ENCODE measurements around the gene NLGN1.

NLGN1 gene

GRCh38 chr3:173411375-173411973, 13.9 kb downstream of the NLGN1 start:
- peak; percentile 33 for DNase-seq (ENCODE audit: extremely low spot score)
- POLR2A ChIA-PET = no interaction called here
- TF ChIP-seq L3MBTL2 (conservative IDR thresholded peaks at IDR 0.05) (no peak), ELF4 (IDR thresholded peaks at IDR 0.05) (no peak), SUZ12 (IDR thresholded peaks at IDR 0.05) (no peak), ZNF384 (IDR thresholded peaks at IDR 0.05) (no peak)
- CTCF ChIA-PET = interaction anchor here (0.8 to 1.1 kb wide), 2 partner anchors 139 to 263 kb away, joined by 3 to 4 read pairs; no protein-coding TSS in a partner anchor

GRCh38 chr3:173416070-173416469, 18.5 kb downstream of the NLGN1 start:
- ChIA-PET CTCF (no interaction called here), POLR2A (no interaction called here)
- no peak for TF ChIP-seq HDGF (IDR thresholded peaks at IDR 0.05; ENCODE audit: borderline replicate concordance)
- peak; percentile 20; the same call in 1 of the 2 replicates for TF ChIP-seq CTBP1 (IDR thresholded peaks at IDR 0.05; ENCODE audit: borderline replicate concordance)
- no peak for TF ChIP-seq TARDBP (IDR thresholded peaks at IDR 0.05)
- no peak for TF ChIP-seq ARNT (IDR thresholded peaks at IDR 0.05)
- no peak for DNase-seq (ENCODE audit: extremely low spot score)

- no peak for TF ChIP-seq SP1 (IDR thresholded peaks at IDR 0.05)
- no peak for TF ChIP-seq PKNOX1 (IDR thresholded peaks at IDR 0.05)
- TF ChIP-seq ZNF384 (IDR thresholded peaks at IDR 0.05) = no peak
- TF ChIP-seq HDGF (IDR thresholded peaks at IDR 0.05; ENCODE audit: borderline replicate concordance) = no peak
- TF ChIP-seq BHLHE40 (IDR thresholded peaks at IDR 0.05; ENCODE audit: borderline replicate concordance) = no peak
- TF ChIP-seq L3MBTL2 (conservative IDR thresholded peaks at IDR 0.05) = no peak
- TF ChIP-seq LEF1 (IDR thresholded peaks at IDR 0.05; ENCODE audit: borderline replicate concordance) = no peak
- TF ChIP-seq SUZ12 (IDR thresholded peaks at IDR 0.05) = no peak
- TF ChIP-seq ARNT (IDR thresholded peaks at IDR 0.05) = no peak
- no peak for TF ChIP-seq ELF4 (IDR thresholded peaks at IDR 0.05)
- no peak for TF ChIP-seq NFRKB (IDR thresholded peaks at IDR 0.05)
- TF ChIP-seq TARDBP (IDR thresholded peaks at IDR 0.05) = no peak
- TF ChIP-seq CTBP1 (IDR thresholded peaks at IDR 0.05; ENCODE audit: borderline replicate concordance) = no peak
- no peak for TF ChIP-seq FOXM1 (IDR thresholded peaks at IDR 0.05; ENCODE audit: borderline replicate concordance)
- TF ChIP-seq FOXA1 (IDR thresholded peaks at IDR 0.05) = no peak
- no peak for TF ChIP-seq FOXK2 (IDR thresholded peaks at IDR 0.05)
- CTCF ChIA-PET = no interaction called here
- POLR2A ChIA-PET = no interaction called here
- DNase-seq (ENCODE audit: extremely low spot score) = no peak
Observed at GRCh38 chr3:173429076-173429475, 31.5 kb downstream of the NLGN1 start.

GRCh38 chr3:173429527-173429926, 32.0 kb downstream of the NLGN1 start:
- DNase-seq (ENCODE audit: extremely low spot score) = no peak
- CTCF ChIA-PET = no interaction called here
- TF ChIP-seq NFRKB (IDR thresholded peaks at IDR 0.05) (no peak), SP1 (IDR thresholded peaks at IDR 0.05) (no peak), PKNOX1 (IDR thresholded peaks at IDR 0.05) (no peak), ZNF384 (IDR thresholded peaks at IDR 0.05) (no peak), SUZ12 (IDR thresholded peaks at IDR 0.05) (no peak), L3MBTL2 (conservative IDR thresholded peaks at IDR 0.05) (no peak), ELF4 (IDR thresholded peaks at IDR 0.05) (no peak), TARDBP (IDR thresholded peaks at IDR 0.05) (no peak), BHLHE40 (IDR thresholded peaks at IDR 0.05; ENCODE audit: borderline replicate concordance) (no peak), FOXA1 (IDR thresholded peaks at IDR 0.05) (no peak), ARNT (IDR thresholded peaks at IDR 0.05) (no peak), FOXM1 (IDR thresholded peaks at IDR 0.05; ENCODE audit: borderline replicate concordance) (no peak), FOXK2 (IDR thresholded peaks at IDR 0.05) (no peak), HDGF (IDR thresholded peaks at IDR 0.05; ENCODE audit: borderline replicate concordance) (no peak), CTBP1 (IDR thresholded peaks at IDR 0.05; ENCODE audit: borderline replicate concordance) (no peak), LEF1 (IDR thresholded peaks at IDR 0.05; ENCODE audit: borderline replicate concordance) (no peak)
- POLR2A ChIA-PET = no interaction called here

- POLR2A ChIA-PET = no interaction called here
Observed at GRCh38 chr3:173430576-173430975, 33.0 kb downstream of the NLGN1 start.

More at GRCh38 chr3:173430576-173430975, 33.0 kb downstream of the NLGN1 start:
- TF ChIP-seq FOXA1 (IDR thresholded peaks at IDR 0.05) (no peak), SP1 (IDR thresholded peaks at IDR 0.05) (no peak), ZNF384 (IDR thresholded peaks at IDR 0.05) (no peak), TARDBP (IDR thresholded peaks at IDR 0.05) (no peak), HDGF (IDR thresholded peaks at IDR 0.05; ENCODE audit: borderline replicate concordance) (no peak), ARNT (IDR thresholded peaks at IDR 0.05) (no peak), L3MBTL2 (conservative IDR thresholded peaks at IDR 0.05) (no peak), PKNOX1 (IDR thresholded peaks at IDR 0.05) (no peak), BHLHE40 (IDR thresholded peaks at IDR 0.05; ENCODE audit: borderline replicate concordance) (no peak), ELF4 (IDR thresholded peaks at IDR 0.05) (no peak), FOXK2 (IDR thresholded peaks at IDR 0.05) (no peak), NFRKB (IDR thresholded peaks at IDR 0.05) (no peak), FOXM1 (IDR thresholded peaks at IDR 0.05; ENCODE audit: borderline replicate concordance) (no peak), CTBP1 (IDR thresholded peaks at IDR 0.05; ENCODE audit: borderline replicate concordance) (no peak), SUZ12 (IDR thresholded peaks at IDR 0.05) (no peak), LEF1 (IDR thresholded peaks at IDR 0.05; ENCODE audit: borderline replicate concordance) (no peak)
- DNase-seq (ENCODE audit: extremely low spot score) = no peak
- CTCF ChIA-PET = no interaction called here
